NCI-H2196 treated with DMSO at 0.1 percent for 48 hours (cell line): Measurements from ENCODE around the gene SLC39A13.

Experiments
- DNase-seq: peaks from one replicate; lab custom pipeline; 2025; ENCODE audit not compliant: unreplicated experiment; lab: John Stamatoyannopoulos, UW

The SLC39A13 gene

DNA sequence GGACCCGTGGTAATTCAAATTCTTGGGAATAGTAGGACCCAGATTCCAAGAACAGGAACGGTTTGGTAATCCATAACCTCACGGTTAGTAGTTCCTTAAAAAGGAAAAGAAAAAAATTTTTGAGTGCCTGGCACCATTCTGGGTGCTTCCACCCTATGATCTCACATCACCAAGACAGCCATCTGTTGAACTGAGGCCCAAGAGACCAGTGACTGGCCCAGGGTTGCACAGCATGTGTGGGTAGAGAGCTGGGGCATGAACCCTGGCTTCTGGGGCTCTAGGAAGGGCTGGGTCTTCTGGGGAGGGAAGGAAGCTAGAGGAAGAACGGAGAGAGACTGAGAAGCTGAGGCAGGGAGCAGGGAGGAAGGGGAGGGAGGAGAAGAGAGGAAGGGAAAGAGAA lies 25.3 kb upstream of the SLC39A13 start:
- no peak for DNase-seq

DNA sequence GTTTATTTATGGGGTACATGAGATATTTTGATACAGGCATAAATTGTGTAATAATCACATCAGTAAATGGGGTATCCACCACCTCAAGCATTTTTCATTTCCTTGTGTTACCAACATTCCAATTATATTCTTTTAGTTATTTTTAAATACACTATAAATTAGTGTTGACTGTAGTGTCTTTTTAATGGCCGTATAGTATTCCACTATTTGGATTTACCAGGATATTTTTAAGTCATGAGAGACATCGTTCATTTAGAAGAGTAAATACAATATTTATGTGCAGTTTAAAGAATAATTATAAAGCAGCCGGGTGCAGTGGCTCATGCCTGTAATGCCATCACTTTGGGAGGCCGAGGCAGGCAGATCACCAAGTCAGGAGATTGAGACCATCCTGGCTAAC lies 23.9 kb upstream of the SLC39A13 start:
- no peak for DNase-seq

DNA sequence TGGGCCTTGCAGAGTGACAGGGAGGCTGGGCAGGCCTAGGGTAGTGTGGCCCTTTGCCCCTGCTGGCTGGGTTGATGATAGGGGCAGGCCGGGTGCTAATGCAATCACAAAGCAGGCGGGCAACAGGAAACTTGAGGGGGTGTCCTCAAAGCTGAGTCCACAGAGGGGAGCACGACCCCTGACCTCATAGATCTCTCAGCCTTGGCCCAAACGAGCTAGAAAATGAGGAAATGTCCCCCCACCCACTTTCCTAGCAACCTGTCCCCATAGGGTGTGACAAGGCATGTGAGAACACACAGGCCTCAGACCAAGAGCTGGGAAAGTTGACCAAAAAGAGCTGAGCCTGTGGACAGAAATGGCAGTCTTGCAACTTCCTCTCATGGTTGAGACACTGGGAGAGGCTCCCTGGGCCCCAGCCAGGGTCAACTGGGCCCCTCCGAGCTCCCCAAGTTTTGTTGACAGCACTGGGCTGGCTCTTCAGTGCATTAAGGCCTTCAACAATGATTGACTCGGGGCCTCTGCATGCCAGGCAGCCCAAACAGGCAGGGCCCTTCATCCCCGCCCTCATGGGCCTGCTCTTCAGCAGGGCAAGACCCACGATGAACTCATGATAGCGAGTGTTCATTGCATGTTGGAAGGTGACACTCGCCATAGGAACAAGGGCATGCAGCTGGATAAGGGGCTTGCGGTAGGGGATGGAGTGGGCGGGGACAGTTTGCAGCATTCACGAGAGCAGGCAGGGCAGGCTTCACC lies 20.3 kb upstream of the SLC39A13 start:
- no peak for DNase-seq

DNA sequence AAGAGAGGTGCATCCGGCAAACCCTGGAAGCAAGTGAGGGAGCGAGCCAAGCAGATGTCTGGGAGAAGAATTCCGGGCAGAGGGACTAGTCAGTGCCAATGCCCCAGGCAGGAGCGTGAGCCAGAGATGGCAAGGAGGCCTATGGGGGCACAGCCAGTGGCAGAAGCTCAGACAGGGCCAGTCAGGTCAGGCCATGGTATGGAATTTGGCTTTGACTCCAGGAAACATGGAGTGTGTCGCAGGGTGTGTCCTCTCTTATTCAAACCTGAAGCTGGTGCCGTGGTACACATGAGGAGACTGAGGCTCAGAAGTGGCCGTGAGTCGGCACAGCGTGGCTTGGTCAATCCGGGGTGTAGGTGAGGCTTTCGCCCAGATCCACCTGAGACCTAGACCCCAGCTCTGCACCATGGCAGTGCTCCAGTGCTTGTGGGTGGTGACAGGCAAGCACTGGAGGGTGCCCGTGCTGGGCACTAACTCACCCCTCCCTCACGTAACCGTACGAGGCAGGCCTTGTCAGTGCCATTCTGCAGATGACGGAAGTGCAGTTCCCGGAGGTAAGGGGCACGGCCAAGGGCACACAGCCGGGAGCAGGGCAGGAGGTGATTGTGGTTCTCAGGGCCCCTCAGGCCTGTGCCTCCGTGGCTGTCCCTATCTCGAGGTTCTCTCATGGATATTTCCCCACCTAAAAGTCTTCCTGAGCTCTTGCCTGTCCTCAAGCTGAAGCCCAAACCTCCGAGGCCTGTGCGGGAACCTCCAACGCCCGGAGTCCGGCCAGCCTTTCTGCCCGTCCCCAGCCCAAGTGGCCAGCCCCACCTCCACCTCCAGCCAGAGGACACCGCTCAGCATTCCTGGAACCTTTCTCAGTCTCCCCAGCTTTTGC lies 19.5 kb upstream of the SLC39A13 start:
- no peak for DNase-seq

DNA sequence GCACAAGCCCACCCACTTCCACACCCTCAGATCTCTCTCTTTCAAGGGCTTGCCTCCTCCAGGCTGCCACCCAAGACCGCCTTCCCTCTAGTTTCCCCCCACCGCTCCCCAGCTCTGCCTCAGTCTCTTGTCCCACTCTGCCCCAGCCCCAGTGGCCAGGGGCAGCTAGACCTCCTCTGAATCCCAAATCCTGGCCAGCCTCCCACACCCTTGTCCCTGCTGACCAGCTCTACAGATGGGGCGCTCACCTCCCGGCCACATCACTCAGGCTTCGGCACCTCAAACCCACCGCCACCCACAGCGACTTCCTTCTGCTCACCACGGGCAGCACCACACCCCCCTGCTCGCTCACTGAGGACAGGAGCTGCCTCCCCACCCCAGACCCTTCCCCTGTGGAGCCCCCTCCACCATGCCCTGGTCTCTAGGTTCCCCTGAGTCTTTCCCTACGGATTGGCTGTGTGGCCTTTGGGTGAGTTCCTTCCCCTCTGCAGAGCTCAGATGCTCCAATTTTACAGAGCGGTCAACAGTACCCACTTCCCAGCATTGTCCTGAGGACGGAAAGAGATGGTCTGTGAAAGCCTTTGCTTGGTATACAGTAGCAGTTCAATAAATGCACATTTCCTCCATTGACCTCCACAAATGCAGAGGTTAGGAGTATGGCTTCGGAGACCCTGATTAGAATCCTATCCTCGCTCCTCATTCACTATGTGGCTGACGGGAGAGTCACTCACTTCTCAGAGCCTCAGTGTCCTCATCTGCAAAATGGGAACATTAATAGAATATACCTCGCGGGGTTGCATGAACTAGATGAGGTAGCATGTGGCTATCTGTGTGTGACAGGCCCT lies 18.6 kb upstream of the SLC39A13 start:
- no peak for DNase-seq

DNA sequence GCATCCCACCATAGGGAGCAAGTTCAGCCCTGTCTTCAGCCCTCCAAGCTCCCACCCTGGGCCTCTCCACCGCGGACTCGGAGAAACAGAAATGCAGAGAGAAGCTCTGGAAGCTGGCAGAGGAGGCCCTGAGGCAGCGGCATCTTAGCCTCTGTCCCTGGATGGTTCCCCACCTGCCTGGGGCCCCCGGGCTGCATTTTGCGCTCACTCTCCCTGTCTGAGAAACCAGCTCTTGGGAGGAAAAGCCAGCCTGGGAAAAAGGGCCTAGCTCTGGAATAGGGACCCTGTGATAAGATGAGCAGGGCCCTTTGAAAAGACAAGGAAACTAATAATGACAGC lies 18.0 kb upstream of the SLC39A13 start:
- DNase-seq, result no peak

DNA sequence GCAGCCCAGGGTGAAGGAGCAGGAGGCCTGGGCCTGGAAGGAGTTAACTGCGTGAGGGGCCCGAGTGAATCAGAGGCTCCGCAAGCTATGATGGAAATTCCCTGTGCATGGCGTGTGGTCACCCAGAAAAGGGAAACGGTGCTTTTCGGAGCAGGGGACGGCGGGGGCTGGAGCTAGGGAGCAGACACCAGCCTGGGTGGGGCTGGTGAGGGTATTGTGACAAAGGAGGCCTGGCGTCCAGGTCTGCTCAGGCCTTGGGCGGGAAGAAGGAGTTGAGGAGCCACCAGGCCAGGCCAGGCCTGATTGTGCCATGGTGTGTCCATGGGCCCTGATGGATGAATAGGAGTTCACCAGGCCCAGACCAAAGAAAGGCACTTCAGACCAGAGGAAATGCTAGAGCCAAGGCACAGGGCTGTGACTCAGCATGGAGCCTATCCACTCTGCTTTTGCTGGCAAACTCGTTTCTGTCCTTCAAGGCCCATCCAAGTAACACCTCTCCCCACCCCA lies 17.3 kb upstream of the SLC39A13 start:
- DNase-seq, result no peak

DNA sequence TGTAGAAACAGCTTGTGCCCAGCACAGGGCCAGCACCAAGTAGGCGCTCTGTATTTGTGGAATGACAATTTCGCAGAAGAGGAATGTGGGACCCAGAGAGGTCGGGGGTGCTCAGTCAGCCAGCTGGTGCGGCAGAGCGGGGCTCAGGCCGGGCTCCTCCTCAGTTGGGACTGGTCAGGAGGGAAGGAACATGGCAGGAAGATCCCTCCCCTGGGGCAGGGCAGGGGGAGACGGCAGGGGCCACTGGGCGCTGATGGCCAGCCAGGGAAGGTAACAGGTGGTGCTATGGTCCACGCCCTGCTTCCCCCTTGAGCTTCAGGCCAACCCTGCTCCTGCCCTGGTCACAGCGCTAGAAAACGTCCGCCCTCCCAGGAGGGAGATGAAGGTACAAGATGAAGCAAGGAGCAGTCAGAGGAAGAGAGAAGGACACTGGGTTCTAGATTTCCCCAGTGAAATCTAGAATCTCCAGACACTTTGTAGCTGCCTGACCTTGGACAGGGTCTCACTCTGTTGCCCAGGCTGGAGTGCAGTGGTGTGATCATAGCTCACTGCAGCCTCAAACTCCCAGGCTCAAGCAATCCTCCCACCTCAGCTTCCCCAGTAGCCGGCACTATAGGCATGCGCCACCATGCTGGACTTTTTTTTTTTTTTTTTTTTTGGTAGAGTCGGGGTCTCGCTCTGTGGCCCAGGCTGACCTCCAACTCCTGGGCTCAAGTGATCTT lies 16.5 kb upstream of the SLC39A13 start:
- no peak for DNase-seq

DNA sequence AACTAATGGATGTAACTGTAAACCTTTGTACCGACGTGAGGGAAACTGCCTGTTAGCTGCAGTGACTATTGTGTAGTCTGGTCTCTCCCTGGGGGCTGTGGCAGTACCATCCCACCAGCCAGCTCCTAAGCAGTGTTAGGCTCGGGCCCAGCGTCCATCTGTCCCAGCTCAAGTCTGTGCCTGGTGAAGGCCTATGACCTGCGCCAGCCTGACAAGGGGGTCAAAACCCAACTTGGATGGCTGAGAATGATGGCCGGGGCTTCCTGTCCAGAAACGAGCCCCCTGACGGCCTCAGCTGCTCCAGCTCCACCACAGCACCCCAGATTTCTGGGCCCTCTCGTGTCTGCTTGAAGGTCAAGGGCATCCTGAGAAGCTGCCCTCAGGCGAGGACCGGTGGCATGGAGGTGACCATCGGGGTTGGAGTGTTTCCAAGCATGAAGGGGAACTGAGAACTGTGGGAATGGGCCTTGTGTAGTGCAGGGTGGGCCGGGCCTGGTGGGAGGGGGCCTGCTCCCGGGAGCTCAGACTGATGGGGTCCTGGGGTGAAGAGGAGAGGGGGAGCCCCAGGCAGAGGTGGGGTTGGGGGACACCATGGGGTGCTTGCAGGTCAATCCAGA lies 15.7 kb upstream of the SLC39A13 start:
- no peak for DNase-seq

DNA sequence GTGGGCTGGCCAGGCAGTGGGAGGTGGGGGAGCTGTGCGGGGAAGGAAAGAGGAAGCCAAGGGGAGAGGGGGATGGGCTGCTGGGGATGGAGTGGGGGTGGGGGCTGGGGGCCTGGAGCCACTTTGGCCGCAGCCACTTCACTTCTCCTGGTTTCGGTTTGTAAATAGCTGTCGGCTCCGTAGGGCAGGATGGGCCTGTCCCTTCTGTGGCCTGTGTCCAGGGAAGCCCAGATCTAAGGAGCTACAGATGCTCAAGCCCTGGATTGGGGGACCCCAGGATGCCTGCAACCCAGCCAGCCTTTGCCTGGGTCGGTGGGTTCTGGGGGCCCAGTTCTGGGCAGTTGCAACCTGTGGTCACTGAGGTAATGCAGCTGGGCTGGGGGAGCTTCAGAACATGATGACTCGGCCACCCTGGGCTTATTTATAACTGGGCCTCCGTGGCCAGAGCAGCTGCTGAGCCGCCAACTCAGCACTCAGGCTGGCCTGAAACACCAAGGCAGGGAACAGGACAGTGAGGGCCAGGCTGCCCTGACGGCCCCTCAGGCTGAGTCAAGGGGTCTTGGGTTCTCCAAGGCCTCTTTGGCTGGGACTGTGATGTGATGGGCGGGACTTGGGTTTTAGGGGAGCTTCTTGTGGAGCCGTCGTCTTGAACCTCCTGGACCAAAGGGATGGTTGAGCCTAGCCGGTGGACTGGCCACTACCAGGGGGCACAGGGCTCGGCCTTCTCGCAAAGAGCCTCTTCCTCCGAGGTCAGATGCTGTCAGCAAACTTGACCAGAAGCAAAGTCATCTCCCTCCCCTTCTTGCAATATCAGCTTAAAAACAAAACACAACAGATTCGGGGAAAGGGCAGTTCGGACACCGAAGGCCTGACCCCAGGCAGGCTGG lies 15.0 kb upstream of the SLC39A13 start:
- no peak for DNase-seq

DNA sequence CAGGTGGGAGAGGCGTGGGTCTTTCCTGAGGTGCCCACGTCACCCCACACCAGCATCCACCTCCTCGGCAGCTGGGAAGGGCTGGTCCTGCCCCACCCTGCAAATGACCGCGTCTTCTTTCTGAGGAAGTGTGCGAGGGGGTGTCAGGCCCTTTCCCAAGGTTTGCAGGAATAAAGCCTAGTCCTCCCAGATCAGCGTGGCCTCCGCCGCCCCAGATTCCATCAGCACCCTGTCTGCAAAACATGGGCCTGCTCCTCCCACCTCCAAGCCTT lies 14.4 kb upstream of the SLC39A13 start:
- DNase-seq, result no peak

DNA sequence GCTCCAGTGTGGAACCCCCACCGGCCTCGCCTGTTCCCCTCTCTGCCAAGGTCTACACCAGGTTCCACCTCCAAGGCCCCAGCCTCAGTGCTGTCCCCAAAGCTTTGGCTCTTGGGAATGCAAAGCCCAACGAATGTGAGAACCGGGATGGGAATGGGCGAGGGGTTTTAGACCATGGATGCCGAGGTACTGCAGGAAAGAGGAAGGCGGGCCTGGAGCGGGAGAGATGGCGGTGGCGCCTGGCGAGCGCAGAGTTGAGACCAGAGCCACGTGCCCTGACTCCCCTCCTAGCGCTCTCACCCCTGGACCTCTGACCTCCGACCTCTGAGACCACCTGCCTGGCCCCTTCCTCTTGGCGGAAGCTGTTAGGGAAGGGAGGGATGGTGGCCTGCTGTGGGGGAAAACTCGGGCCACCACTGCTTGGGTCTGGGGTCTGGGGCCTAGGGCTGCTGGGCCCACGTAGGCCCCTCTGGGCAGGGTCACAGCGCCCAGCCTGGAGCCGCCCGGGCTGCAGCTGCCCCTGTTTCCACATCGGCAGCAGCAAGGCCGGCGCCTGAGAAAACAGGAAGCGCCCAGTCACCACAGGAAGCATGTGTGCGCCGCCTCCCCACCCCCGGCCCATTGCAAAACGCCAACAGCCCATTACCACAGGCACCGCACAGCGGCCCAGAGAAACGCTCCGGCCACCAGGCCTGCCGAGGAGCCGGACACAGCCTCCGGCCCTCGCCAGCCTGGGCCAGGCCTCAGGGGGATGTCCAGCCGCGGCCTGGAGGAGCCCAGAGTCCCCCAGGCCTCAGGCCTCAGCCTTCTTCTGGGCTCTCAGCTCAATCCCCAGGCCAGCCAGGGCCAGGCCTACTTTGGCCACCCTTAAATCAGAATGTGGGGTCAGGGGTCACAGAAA lies 13.8 kb upstream of the SLC39A13 start:
- no peak for DNase-seq

DNA sequence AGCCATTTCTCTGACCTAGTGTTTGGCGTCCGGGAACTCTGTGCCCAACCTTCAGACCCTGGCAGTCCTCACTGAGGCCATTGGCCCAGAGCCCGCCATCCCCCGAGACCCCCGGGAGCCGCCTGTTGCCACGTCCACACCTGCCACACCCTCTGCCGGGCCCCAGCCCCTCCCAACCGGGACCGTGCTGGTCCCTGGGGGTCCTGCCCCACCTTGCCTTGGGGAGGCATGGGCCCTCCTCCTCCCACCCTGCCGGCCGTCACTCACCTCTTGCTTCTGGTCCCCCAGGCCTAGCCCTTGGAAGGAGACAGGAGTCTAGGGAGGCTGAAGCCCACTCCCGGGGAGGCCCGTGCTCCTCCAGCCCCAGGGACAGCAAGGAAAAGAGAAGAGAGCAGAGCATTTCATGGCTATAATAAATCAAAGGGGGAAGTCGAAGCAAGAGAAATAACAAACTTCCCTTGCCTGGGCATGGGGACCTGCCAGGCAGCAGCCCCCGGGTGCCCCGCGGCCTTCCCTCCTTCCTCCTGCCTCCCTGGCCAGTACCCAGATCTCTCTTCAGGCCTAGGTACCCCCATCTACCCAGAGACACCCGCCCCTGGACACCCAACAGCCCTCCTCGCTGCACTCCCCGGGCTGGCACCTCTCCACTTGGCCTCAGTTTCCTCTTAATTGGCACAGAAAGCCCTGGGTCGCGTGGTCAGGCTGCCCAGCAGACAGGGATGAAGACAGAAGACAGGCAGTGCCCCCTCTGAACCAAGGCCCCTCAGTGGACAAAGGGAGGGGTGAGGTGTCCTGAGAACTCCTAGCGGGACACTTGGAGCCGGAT lies 13.0 kb upstream of the SLC39A13 start:
- no peak for DNase-seq

DNA sequence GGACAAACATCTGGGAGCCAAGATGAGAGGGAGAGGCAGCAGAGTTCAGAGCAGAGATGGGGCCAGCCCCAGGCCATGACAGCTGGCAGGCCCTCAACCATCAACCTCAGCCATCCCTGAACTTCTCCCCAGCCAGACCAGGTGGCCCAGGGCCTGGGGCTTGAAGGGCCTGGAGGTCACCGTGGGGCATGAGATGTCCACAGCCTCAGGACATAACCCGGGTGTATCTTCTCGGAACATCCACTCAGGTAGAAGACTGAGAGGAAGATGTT lies 12.4 kb upstream of the SLC39A13 start:
- DNase-seq, result no peak

DNA sequence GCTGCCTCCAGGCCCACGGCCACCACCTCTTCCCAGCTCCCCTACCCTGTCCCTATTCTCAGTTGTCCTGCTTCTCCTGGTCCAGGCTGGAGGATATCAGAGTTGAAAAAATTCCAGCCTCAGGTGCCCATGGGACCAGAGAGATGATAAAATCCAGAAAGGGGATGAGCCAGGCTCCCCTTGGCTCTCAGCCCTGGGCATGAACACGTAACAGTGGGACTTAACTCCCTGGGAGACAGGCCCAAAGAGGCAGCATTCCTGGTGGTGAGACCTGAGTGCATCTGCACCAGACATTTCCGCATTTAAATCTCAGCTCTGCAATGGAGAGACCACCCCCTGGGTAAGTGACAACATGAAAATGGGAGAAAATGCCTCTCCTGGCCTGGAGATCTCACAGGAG lies 10.4 kb upstream of the SLC39A13 start:
- no peak for DNase-seq

DNA sequence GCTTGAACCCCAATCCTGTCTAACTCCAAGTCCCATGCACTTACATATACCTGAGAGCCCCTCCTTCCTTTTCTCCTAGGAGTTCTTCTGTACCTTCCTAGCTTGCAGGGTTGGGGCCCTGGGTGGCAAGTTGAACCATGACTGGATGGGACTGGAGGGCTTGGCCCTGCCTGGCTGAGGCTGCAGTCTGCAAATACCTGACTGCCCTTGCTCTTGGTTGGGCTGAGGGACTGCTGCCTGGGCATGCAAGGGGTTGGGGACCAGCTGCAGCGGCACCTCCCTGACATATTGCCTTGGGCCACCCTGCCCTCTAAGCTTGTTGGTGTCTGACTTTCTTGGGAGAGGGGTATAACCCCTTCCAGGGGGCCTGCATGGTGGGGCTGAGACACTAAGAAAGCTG lies 9.8 kb upstream of the SLC39A13 start:
- DNase-seq, result no peak

DNA sequence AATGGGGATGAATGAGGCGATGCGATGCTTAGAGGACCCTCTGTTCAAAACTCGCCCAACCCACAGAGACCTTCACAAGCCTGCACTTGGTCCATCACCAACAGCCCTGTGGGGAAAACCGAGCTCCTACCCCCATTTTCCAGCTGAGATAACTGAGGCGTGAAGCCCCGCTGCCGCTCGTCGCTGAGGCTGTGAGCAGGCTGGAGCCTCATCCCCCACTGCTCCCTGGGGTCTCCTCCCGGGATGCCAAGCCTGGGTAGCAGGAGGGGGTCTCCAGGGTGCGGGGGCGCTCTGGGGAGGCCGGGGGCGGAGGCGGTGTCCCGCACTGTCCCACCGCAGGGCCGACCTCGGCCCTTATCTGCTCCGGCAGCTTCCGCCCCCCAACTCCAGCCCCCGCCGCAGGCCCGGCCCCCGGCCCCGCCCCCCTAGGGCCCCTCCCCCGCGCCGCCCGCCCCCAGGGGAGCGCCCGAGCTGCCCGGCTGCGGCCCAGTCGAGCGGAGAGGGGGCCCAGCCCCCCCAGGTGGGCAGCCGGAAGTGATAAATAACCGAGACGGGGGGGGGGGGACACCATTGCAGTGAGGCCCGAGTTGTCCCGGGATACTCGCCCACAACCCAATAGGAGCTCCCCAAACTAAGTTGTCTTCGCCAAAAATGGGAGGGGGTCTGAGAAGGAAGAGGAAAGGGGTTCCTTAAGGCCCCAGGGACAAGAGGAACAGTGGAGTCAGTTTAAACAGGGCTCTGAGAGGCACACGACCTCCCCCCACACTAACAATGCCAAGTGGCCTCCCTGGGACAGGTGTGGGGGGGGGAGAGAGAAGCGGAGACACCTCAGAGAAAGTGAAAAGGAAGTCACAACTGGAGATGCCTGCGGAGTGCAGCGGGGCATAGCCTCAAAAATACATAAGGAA lies 8.3 kb upstream of the SLC39A13 start:
- DNase-seq, result no peak
